GM12878 (cell line): ENCODE results near the gene SCN8A. TPM values are rescaled to one million over a fixed set of nuclear protein-coding genes. Genes with fewer than 3 reads are reported as not detected.

Source experiments
- ATAC-seq: fragments of 200-7000 bp; cut with Tn5 transposase; 3 replicates; pipeline ENCODE4 v1.9.1; 2020; ENCODE audit warnings: mild to moderate bottlenecking, moderate library complexity
- BruUV-seq: library from RNA; stranded (reverse); fragments of 400-500 nt; replicated peaks from 2 replicates; lab custom pipeline; 2021; lab: Mats Ljungman, UMichigan
- CTCF ChIA-PET: fragments of 300-600 bp; sonication (Branson Sonifier 250); formaldehyde crosslinking; extraction: SDS; loops from one replicate; lab custom pipeline; 2021; ENCODE audit warnings: inconsistent platforms; lab: Yijun Ruan, JAX
- POLR2A ChIA-PET: fragments of 350-600 bp; formaldehyde crosslinking; extraction: SDS; loops from one replicate; lab custom pipeline; 2021; ENCODE audit warnings: inconsistent platforms; lab: Charles Lee
- RAD21 ChIA-PET: fragments of 300-600 bp; sonication (Branson Sonifier 250); formaldehyde crosslinking; loops from one replicate; lab custom pipeline; 2023; ENCODE audit warnings: antibody characterized with exemption; ENCODE audit not compliant: unreplicated experiment; lab: Charles Lee
- SMC1A ChIA-PET: fragments of 300-600 bp; sonication (Branson Sonifier 250); formaldehyde crosslinking; loops from one replicate; lab custom pipeline; 2023; ENCODE audit not compliant: unreplicated experiment, uncharacterized antibody; lab: Charles Lee
- DNase-seq: peaks from one replicate; pipeline ENCODE4 v3.0.0-alpha.2; 2011; ENCODE audit warnings: low read depth, low spot score
- FAIRE-seq: peaks from 3 replicates; lab custom pipeline; 2011; peaks lifted over from hg19 to GRCh38; lab: Jason Lieb, UNC
- H2AFZ ChIP-seq: 2 replicates; pipeline ENCODE4 v1.6.0; 2011; ENCODE audit warnings: low read depth, low read length, control low read depth; ENCODE audit not compliant: control insufficient read depth
- H3K27ac ChIP-seq: 2 replicates; pipeline ENCODE4 v1.5.1; 2011; ENCODE audit warnings: control low read depth; ENCODE audit not compliant: control insufficient read depth, insufficient read depth
- H3K27me3 ChIP-seq, 2 experiments: replicated peaks in 1 of 2; 2 replicates each; pipeline versions ENCODE4 v1.6.0 to v1.6.1; 2011; ENCODE audit warnings: low read length in 1 of 2; ENCODE audit not compliant: control insufficient read depth in 2 of 2, insufficient read depth in 2 of 2
- H3K36me3 ChIP-seq, 2 experiments: 2 replicates each; pipeline ENCODE4 v1.5.1; 2011; ENCODE audit warnings: low read length in 1 of 2; ENCODE audit not compliant: control insufficient read depth in 2 of 2, insufficient read depth in 2 of 2
- H3K4me1 ChIP-seq: 2 replicates; pipeline ENCODE4 v1.6.1; 2011; ENCODE audit warnings: mild to moderate bottlenecking, low read length, moderate library complexity, mixed read lengths; ENCODE audit not compliant: control insufficient read depth, insufficient read depth
- H3K4me2 ChIP-seq: 2 replicates; pipeline ENCODE4 v1.6.0; 2011; ENCODE audit warnings: control low read depth; ENCODE audit not compliant: control insufficient read depth, insufficient read depth
- H3K4me3 ChIP-seq: fragments of 200-600 bp; sonication (generic); 2 replicates; pipeline ENCODE4 v1.5.1; 2016
- H3K79me2 ChIP-seq: 2 replicates; pipeline ENCODE4 v1.6.0; 2011; ENCODE audit warnings: low read length; ENCODE audit not compliant: control insufficient read depth, insufficient read depth
- H3K9ac ChIP-seq: 2 replicates; pipeline ENCODE4 v1.8.0; 2011; ENCODE audit warnings: low read length, control low read depth, mixed read lengths; ENCODE audit not compliant: control insufficient read depth, insufficient read depth
- H3K9me3 ChIP-seq: replicated peaks from 3 replicates; pipeline ENCODE4 v1.5.1; 2011; ENCODE audit warnings: mild to moderate bottlenecking, low read length; ENCODE audit not compliant: control insufficient read depth, insufficient read depth
- H4K20me1 ChIP-seq: 2 replicates; pipeline ENCODE4 v1.6.0; 2011; ENCODE audit not compliant: control insufficient read depth, insufficient read depth
- BCL3 ChIP-seq: IDR thresholded peaks from 2 replicates; pipeline ENCODE4 v1.6.1; 2011; ENCODE audit warnings: borderline replicate concordance, low read depth, mild to moderate bottlenecking, moderate library complexity, low read length; ENCODE audit not compliant: insufficient read depth, poor library complexity, severe bottlenecking
- ETV6 ChIP-seq, 2 experiments: fragments of 450-650 bp in 1 of 2; IDR thresholded peaks in 1 of 2; conservative IDR thresholded peaks in 1 of 2; 2 replicates each; pipeline ENCODE4 v1.6.1; 2014; ENCODE audit warnings: antibody characterized with exemption in 1 of 2, borderline replicate concordance in 1 of 2, low read depth in 1 of 2, mild to moderate bottlenecking in 1 of 2, moderate library complexity in 1 of 2
- NFYA ChIP-seq: IDR thresholded peaks from 2 replicates; pipeline ENCODE4 v1.6.1; 2011; ENCODE audit warnings: low read depth, mild to moderate bottlenecking, low read length, improper control_type of control experiment, borderline replicate concordance
- PBX3 ChIP-seq: IDR thresholded peaks from 2 replicates; pipeline ENCODE4 v1.6.1; 2011; ENCODE audit warnings: mild to moderate bottlenecking, low read depth, low read length, moderate library complexity; ENCODE audit not compliant: insufficient replicate concordance
- POLR2AphosphoS2 ChIP-seq: IDR thresholded peaks from 2 replicates; pipeline ENCODE4 v1.6.1; 2011; ENCODE audit warnings: low read depth, mild to moderate bottlenecking, low read length, improper control_type of control experiment, moderate library complexity
- SMAD1 ChIP-seq: fragments of 450-650 bp; IDR thresholded peaks from 2 replicates; pipeline ENCODE4 v1.6.1; 2018; ENCODE audit warnings: mild to moderate bottlenecking, low read depth; ENCODE audit not compliant: partially characterized antibody
- SREBF2 ChIP-seq: IDR thresholded peaks from 2 replicates; pipeline ENCODE4 v1.6.1; 2012; ENCODE audit warnings: mild to moderate bottlenecking, low read length
- ZBTB33 ChIP-seq: fragments of 450-650 bp; IDR thresholded peaks from 2 replicates; pipeline ENCODE4 v1.6.1; 2017; ENCODE audit warnings: mild to moderate bottlenecking
- ZZZ3 ChIP-seq: IDR thresholded peaks from 2 replicates; pipeline ENCODE4 v1.6.1; 2011; ENCODE audit warnings: low read depth; ENCODE audit not compliant: control insufficient read depth, insufficient read length
- in situ Hi-C: fragments of 300-500 bp; cut with MboI; formaldehyde crosslinking; loops from 9 replicates; pipeline ENCODE4 v1.14.3; 2018; ENCODE audit warnings: mixed read lengths
- intact Hi-C: fragments of 100-400 bp; cut with micrococcal nuclease; formaldehyde crosslinking; loops from one replicate; pipeline ENCODE4 v1.14.2; 2022; ENCODE audit not compliant: unreplicated experiment
- polyA plus RNA-seq, 11 experiments: library from polyadenylated mRNA; depleted of rRNA in 4 of 11; unstranded in 6 of 11; stranded (reverse) in 5 of 11; fragments of >200 nt; fragmentation: Nextera tagmentation in 4 of 11; fragmentation: Illumina TruSeq in 1 of 11; extraction: Ambion mirVana in 4 of 11; extraction: Trizol in 1 of 11; gene quantifications; 1 replicate in 1 of 11; 2 replicates in 10 of 11; pipeline versions ENCODE4 v1.2.1 to v1.2.3, GENCODE V29; 2011 to 2016; ENCODE audit warnings: inconsistent platforms in 2 of 11, missing spikeins in 2 of 11, low read depth in 1 of 11
- total RNA-seq, 4 experiments: library from RNA; depleted of rRNA in 3 of 4; stranded (reverse); fragments of >200 nt in 3 of 4; fragmentation: Illumina TruSeq in 1 of 4; extraction: Trizol in 1 of 4; gene quantifications; 2 replicates each; pipeline versions ENCODE4 v1.2.1 to v1.2.3, GENCODE V29; 2013 to 2021
- TF ChIP-seq, protein P1 (sequence below): fragments of 450-650 bp; IDR thresholded peaks from 2 replicates; pipeline ENCODE4 v1.6.1; 2017; ENCODE audit warnings: antibody characterized with exemption, mild to moderate bottlenecking, moderate library complexity
- TF ChIP-seq, protein P2 (sequence below): fragments of 450-650 bp; IDR thresholded peaks from 2 replicates; pipeline ENCODE4 v1.6.1; 2016; ENCODE audit warnings: mild to moderate bottlenecking
- TF ChIP-seq, protein P3 (sequence below): IDR thresholded peaks from 2 replicates; pipeline ENCODE4 v1.6.1; 2012; ENCODE audit warnings: low read length, inconsistent platforms

Gene SCN8A
- total and polyA plus RNA-seq, 10 of the 15 experiments (the other 5 are each of a cell fraction or from before 2014, with no cell fraction given), result 0.02 to 0.23 (median 0.06) TPM; not detected in 2

- POLR2A ChIA-PET, result no interaction called here
- TF ChIP-seq, protein P1, sequence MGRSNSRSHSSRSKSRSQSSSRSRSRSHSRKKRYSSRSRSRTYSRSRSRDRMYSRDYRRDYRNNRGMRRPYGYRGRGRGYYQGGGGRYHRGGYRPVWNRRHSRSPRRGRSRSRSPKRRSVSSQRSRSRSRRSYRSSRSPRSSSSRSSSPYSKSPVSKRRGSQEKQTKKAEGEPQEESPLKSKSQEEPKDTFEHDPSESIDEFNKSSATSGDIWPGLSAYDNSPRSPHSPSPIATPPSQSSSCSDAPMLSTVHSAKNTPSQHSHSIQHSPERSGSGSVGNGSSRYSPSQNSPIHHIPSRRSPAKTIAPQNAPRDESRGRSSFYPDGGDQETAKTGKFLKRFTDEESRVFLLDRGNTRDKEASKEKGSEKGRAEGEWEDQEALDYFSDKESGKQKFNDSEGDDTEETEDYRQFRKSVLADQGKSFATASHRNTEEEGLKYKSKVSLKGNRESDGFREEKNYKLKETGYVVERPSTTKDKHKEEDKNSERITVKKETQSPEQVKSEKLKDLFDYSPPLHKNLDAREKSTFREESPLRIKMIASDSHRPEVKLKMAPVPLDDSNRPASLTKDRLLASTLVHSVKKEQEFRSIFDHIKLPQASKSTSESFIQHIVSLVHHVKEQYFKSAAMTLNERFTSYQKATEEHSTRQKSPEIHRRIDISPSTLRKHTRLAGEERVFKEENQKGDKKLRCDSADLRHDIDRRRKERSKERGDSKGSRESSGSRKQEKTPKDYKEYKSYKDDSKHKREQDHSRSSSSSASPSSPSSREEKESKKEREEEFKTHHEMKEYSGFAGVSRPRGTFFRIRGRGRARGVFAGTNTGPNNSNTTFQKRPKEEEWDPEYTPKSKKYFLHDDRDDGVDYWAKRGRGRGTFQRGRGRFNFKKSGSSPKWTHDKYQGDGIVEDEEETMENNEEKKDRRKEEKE, result no peak
- TF ChIP-seq, protein P2, sequence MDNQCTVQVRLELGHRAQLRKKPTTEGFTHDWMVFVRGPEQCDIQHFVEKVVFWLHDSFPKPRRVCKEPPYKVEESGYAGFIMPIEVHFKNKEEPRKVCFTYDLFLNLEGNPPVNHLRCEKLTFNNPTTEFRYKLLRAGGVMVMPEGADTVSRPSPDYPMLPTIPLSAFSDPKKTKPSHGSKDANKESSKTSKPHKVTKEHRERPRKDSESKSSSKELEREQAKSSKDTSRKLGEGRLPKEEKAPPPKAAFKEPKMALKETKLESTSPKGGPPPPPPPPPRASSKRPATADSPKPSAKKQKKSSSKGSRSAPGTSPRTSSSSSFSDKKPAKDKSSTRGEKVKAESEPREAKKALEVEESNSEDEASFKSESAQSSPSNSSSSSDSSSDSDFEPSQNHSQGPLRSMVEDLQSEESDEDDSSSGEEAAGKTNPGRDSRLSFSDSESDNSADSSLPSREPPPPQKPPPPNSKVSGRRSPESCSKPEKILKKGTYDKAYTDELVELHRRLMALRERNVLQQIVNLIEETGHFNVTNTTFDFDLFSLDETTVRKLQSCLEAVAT, result no peak
- TF ChIP-seq BCL3 (no peak), ETV6 (conservative IDR thresholded peaks at IDR 0.05 in 1 of 2, IDR thresholded peaks at IDR 0.05 in 1 of 2; ENCODE audit: borderline replicate concordance in 1 of 2, low read depth in 1 of 2) (no peak), SREBF2 (no peak), NFYA (no peak), PBX3 (no peak), SMAD1 (no peak), ZBTB33 (no peak), POLR2AphosphoS2 (no peak), ZZZ3 (no peak)
- TF ChIP-seq, protein P3, sequence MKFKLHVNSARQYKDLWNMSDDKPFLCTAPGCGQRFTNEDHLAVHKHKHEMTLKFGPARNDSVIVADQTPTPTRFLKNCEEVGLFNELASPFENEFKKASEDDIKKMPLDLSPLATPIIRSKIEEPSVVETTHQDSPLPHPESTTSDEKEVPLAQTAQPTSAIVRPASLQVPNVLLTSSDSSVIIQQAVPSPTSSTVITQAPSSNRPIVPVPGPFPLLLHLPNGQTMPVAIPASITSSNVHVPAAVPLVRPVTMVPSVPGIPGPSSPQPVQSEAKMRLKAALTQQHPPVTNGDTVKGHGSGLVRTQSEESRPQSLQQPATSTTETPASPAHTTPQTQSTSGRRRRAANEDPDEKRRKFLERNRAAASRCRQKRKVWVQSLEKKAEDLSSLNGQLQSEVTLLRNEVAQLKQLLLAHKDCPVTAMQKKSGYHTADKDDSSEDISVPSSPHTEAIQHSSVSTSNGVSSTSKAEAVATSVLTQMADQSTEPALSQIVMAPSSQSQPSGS, result no peak
Observed at GRCh38 chr12:51759695-51760094, 168.7 kb downstream of the SCN8A start.

More at GRCh38 chr12:51759695-51760094, 168.7 kb downstream of the SCN8A start:
- no peaks in the 10 kb centered on the region; a peak in 1 of 4 replicates for H3K27me3 ChIP-seq
- no TSS peak for BruUV-seq
- CTCF ChIA-PET, result no interaction called here
- H3K9ac ChIP-seq, result no peak overlapping the region
- DNase-seq (no peak), FAIRE-seq (no peak), ATAC-seq (no peak)
- no peak overlapping the region for H3K4me2 ChIP-seq
- RAD21 ChIA-PET, result no interaction called here
- H4K20me1 ChIP-seq, result no peaks in the 10 kb centered on the region
- in situ Hi-C loops (no loop called here), intact Hi-C loops (no loop called here)
- H3K79me2 ChIP-seq, result no peaks in the 10 kb centered on the region
- H2AFZ ChIP-seq, result no peak overlapping the region
- SMC1A ChIA-PET, result no interaction called here
- no peaks in the 10 kb centered on the region for H3K9me3 ChIP-seq
- H3K4me1 ChIP-seq, result no peaks in the 10 kb centered on the region
- H3K4me3 ChIP-seq, result no peak overlapping the region
- H3K27ac ChIP-seq, result no peak overlapping the region
- H3K36me3 ChIP-seq, result no peaks in the 10 kb centered on the region
